ENCODE data around the gene SND1. TPM values are rescaled to one million over a fixed set of nuclear protein-coding genes. Genes with fewer than 3 reads are reported as not detected.
A peak's percentile ranks its signal among the peaks of the same experiment; 100 is the strongest.

The SND1 gene
- total and polyA plus RNA-seq, 2 donors (not counting 1 experiment from before 2014, with no cell fraction given): 137 to 174 TPM

DNA sequence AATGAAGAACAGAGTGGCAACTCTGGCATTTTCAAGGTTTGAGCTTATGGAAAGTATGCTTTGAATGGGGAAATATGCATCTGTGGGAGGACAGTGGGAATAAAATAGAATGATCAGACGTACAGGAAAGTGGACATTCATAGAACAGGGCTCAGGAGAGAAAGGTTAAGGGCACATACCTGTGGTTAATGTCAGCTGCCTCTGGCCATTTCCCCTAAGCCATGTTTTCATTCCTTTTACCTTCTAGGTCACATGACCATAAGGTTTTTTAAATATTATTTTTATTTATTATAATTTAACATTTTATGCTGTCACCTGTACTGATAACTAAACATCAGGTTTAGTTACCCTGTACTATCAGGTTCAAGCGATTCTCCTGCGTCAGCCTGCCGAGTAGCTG, 326.4 kb downstream of the SND1 start:
- Histone ChIP-seq H3K9me3 (ENCODE audit: control insufficient read depth, insufficient read depth, low read depth, low read length) (no peaks in the 10 kb centered on the region), H3K4me2 (ENCODE audit: extremely low read depth, insufficient read depth, low read length) (no peak overlapping the region), H2AFZ (ENCODE audit: low read length) (no peak overlapping the region), H3K9ac (ENCODE audit: insufficient read depth, low read length) (no peak overlapping the region), H3K27me3 (ENCODE audit: control insufficient read depth, insufficient read depth, low read length) (no peaks in the 10 kb centered on the region), H4K20me1 (ENCODE audit: control insufficient read depth, extremely low read depth, insufficient read depth, low read length) (no peaks in the 10 kb centered on the region), H3K79me2 (ENCODE audit: control insufficient read depth, insufficient read depth, low read length) (no peaks in the 10 kb centered on the region), H3K27ac (ENCODE audit: insufficient read depth, low read length) (no peak overlapping the region), H3K4me3 (replicated peaks in 1 of 4; ENCODE audit: control extremely low read depth in 1 of 4, insufficient read depth in 1 of 4, low read depth in 3 of 4, low read length in 4 of 4) (no peak overlapping the region), H3K36me3 (ENCODE audit: control insufficient read depth, insufficient read depth, low read length) (no peaks in the 10 kb centered on the region), H3K4me1 (ENCODE audit: control insufficient read depth, extremely low read depth, insufficient read depth, low read length) (no peaks in the 10 kb centered on the region)
- peak in 1 of 2 donors; percentile 20 for DNase-seq (ENCODE audit: low read depth in 2 of 2)
- TF ChIP-seq EZH2 (IDR thresholded peaks at IDR 0.05; ENCODE audit: low read length, missing control alignments): no peak
- TF ChIP-seq, protein P1, sequence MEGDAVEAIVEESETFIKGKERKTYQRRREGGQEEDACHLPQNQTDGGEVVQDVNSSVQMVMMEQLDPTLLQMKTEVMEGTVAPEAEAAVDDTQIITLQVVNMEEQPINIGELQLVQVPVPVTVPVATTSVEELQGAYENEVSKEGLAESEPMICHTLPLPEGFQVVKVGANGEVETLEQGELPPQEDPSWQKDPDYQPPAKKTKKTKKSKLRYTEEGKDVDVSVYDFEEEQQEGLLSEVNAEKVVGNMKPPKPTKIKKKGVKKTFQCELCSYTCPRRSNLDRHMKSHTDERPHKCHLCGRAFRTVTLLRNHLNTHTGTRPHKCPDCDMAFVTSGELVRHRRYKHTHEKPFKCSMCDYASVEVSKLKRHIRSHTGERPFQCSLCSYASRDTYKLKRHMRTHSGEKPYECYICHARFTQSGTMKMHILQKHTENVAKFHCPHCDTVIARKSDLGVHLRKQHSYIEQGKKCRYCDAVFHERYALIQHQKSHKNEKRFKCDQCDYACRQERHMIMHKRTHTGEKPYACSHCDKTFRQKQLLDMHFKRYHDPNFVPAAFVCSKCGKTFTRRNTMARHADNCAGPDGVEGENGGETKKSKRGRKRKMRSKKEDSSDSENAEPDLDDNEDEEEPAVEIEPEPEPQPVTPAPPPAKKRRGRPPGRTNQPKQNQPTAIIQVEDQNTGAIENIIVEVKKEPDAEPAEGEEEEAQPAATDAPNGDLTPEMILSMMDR (conservative IDR thresholded peaks at IDR 0.05 in 1 of 2, IDR thresholded peaks at IDR 0.05 in 1 of 2; ENCODE audit: low read depth in 1 of 2, low read length in 2 of 2): no peak

DNA sequence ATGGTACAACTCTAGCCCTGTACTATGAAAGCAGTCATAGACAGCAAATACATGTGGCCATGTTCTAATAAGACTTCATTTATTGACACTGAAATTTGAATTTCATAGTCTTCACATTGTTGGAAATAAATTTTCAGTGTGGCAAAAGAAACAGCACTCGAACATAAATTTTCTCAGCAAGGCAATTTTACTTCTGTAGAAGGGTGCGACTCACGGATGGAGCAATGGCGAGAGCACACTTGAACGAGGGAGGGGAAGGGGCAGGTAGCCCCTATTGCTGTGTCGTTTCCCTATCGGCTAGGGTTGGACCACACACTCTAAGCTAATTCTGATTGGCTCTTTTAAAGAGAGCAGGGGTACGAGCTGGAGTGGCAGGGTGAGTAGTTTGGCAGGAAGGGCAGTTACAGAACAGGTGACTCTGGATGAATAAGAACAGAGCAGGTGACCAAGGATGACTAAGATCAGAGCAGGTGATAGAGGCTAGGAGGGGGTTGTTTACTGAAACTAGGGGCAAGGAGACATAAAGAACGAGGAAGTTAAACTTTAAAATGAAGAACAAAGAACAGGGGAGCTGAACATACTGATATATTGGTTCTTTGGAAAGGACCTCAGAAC, 327.2 kb downstream of the SND1 start:
- Histone ChIP-seq H3K27ac (ENCODE audit: insufficient read depth, low read length) (no peak overlapping the region), H3K79me2 (ENCODE audit: control insufficient read depth, insufficient read depth, low read length) (no peaks in the 10 kb centered on the region), H3K9me3 (ENCODE audit: control insufficient read depth, insufficient read depth, low read depth, low read length) (no peaks in the 10 kb centered on the region), H2AFZ (ENCODE audit: low read length) (no peak overlapping the region), H3K36me3 (ENCODE audit: control insufficient read depth, insufficient read depth, low read length) (no peaks in the 10 kb centered on the region), H4K20me1 (ENCODE audit: control insufficient read depth, extremely low read depth, insufficient read depth, low read length) (no peaks in the 10 kb centered on the region), H3K4me3 (replicated peaks in 1 of 4; ENCODE audit: control extremely low read depth in 1 of 4, insufficient read depth in 1 of 4, low read depth in 3 of 4, low read length in 4 of 4) (no peak overlapping the region), H3K9ac (ENCODE audit: insufficient read depth, low read length) (no peak overlapping the region), H3K4me2 (ENCODE audit: extremely low read depth, insufficient read depth, low read length) (no peak overlapping the region), H3K4me1 (ENCODE audit: control insufficient read depth, extremely low read depth, insufficient read depth, low read length) (peaks cover 2% of the 10 kb centered on the region), H3K27me3 (ENCODE audit: control insufficient read depth, insufficient read depth, low read length) (no peaks in the 10 kb centered on the region)
- no peak for DNase-seq (ENCODE audit: low read depth in 2 of 2)
- no peak for TF ChIP-seq EZH2 (IDR thresholded peaks at IDR 0.05; ENCODE audit: low read length, missing control alignments)
- TF ChIP-seq, protein P1 (conservative IDR thresholded peaks at IDR 0.05 in 1 of 2, IDR thresholded peaks at IDR 0.05 in 1 of 2; ENCODE audit: low read depth in 1 of 2, low read length in 2 of 2): no peak

DNA sequence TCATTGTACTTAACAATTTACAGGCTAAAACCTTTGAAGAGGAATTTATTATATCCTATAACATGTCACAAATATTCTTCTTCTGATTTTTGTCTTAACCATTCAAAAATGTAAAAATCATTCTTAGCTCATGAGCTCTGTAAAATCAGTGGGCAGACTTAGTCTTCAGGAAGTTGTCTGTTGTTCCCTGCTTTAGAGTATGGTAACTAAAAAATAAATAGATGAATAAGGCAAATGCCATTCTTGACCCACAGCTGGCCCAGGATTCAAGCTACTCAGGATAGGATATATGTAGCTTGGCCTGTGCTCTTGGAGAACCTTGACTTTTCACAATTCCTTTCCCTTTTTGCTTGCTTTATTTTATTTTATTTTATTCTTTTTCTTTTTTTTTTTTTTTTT, 327.7 kb downstream of the SND1 start:
- TF ChIP-seq EZH2 (IDR thresholded peaks at IDR 0.05; ENCODE audit: low read length, missing control alignments): no peak
- TF ChIP-seq, protein P1 (conservative IDR thresholded peaks at IDR 0.05 in 1 of 2, IDR thresholded peaks at IDR 0.05 in 1 of 2; ENCODE audit: low read depth in 1 of 2, low read length in 2 of 2): no peak
- Histone ChIP-seq H3K9me3 (ENCODE audit: control insufficient read depth, insufficient read depth, low read depth, low read length) (no peaks in the 10 kb centered on the region), H3K4me2 (ENCODE audit: extremely low read depth, insufficient read depth, low read length) (no peak overlapping the region), H3K79me2 (ENCODE audit: control insufficient read depth, insufficient read depth, low read length) (no peaks in the 10 kb centered on the region), H3K4me3 (replicated peaks in 1 of 4; ENCODE audit: control extremely low read depth in 1 of 4, insufficient read depth in 1 of 4, low read depth in 3 of 4, low read length in 4 of 4) (no peak overlapping the region), H3K36me3 (ENCODE audit: control insufficient read depth, insufficient read depth, low read length) (no peaks in the 10 kb centered on the region), H3K27ac (ENCODE audit: insufficient read depth, low read length) (no peak overlapping the region), H2AFZ (ENCODE audit: low read length) (no peak overlapping the region), H3K27me3 (ENCODE audit: control insufficient read depth, insufficient read depth, low read length) (no peaks in the 10 kb centered on the region), H3K9ac (ENCODE audit: insufficient read depth, low read length) (no peak overlapping the region), H3K4me1 (ENCODE audit: control insufficient read depth, extremely low read depth, insufficient read depth, low read length) (peaks cover 2% of the 10 kb centered on the region), H4K20me1 (ENCODE audit: control insufficient read depth, extremely low read depth, insufficient read depth, low read length) (no peaks in the 10 kb centered on the region)
- DNase-seq (ENCODE audit: low read depth in 2 of 2): no peak
